ENCODE results near the gene TNXB. TPM values are rescaled to one million over a fixed set of nuclear protein-coding genes. Genes with fewer than 3 reads are reported as not detected.

Gene TNXB
- total RNA-seq, 1 donor from 2014 or later = 4.8 TPM

- no peak for DNase-seq
Measured at GRCh38 chr6:32137454-32137853, 28.3 kb upstream of the TNXB start.

- DNase-seq = no peak
Measured at GRCh38 chr6:32133786-32134185, 24.6 kb upstream of the TNXB start.

- DNase-seq = no peak
Measured at GRCh38 chr6:32132110-32132509, 23.0 kb upstream of the TNXB start.

GRCh38 chr6:32131439-32131948, 22.4 kb upstream of the TNXB start:
- DNase-seq = no peak

GRCh38 chr6:32129297-32130088, 20.4 kb upstream of the TNXB start:
- no peak for DNase-seq

- DNase-seq = no peak
Measured at GRCh38 chr6:32128751-32129296, 19.7 kb upstream of the TNXB start.

- peak; percentile 100 for DNase-seq
Measured at GRCh38 chr6:32127717-32128592, 18.8 kb upstream of the TNXB start, which contains the start of gene ATF6B. TSS of gene ATF6B (minus strand) at chr6:32128246. CDS start at chr6:32128207, 39 bp downstream.

GRCh38 chr6:32127409-32127716, 18.2 kb upstream of the TNXB start:
- no peak for DNase-seq

- DNase-seq = no peak
Measured at GRCh38 chr6:32126880-32127279, 17.7 kb upstream of the TNXB start.

- DNase-seq = no peak
Measured at GRCh38 chr6:32123681-32124080, 14.5 kb upstream of the TNXB start.

- no peak for DNase-seq
Measured at GRCh38 chr6:32120573-32121059, 11.5 kb upstream of the TNXB start.

GRCh38 chr6:32118782-32119628, 9.9 kb upstream of the TNXB start:
- DNase-seq = peak; percentile 93

- DNase-seq = no peak
Measured at GRCh38 chr6:32117461-32117860, 8.3 kb upstream of the TNXB start.

GRCh38 chr6:32116674-32117073, 7.5 kb upstream of the TNXB start:
- peak; percentile 50 for DNase-seq

- DNase-seq = no peak
Measured at GRCh38 chr6:32115623-32116022, 6.5 kb upstream of the TNXB start.

- no peak for DNase-seq
Measured at GRCh38 chr6:32114796-32115195, 5.7 kb upstream of the TNXB start.

- DNase-seq = peak; percentile 57
Measured at GRCh38 chr6:32113386-32114352, 4.5 kb upstream of the TNXB start.

GRCh38 chr6:32112431-32112980, 3.4 kb upstream of the TNXB start:
- DNase-seq = no peak

- no peak for DNase-seq
Measured at GRCh38 chr6:32111424-32112066, 2.4 kb upstream of the TNXB start.

GRCh38 chr6:32110632-32111031, 1.5 kb upstream of the TNXB start:
- peak; percentile 17 for DNase-seq
